GM12878 (cell line): ENCODE data around the gene IDH3G. TPM values are rescaled to one million over a fixed set of nuclear protein-coding genes. Genes with fewer than 3 reads are reported as not detected.

ENCODE experiments used
- ATAC-seq: fragments of 200-7000 bp; cut with Tn5 transposase; 3 replicates; pipeline ENCODE4 v1.9.1; 2020; ENCODE audit warnings: mild to moderate bottlenecking, moderate library complexity
- BruUV-seq: library from RNA; stranded (reverse); fragments of 400-500 nt; replicated peaks from 2 replicates; lab custom pipeline; 2021; lab: Mats Ljungman, UMichigan
- CTCF ChIA-PET: fragments of 300-600 bp; sonication (Branson Sonifier 250); formaldehyde crosslinking; extraction: SDS; loops from one replicate; lab custom pipeline; 2021; ENCODE audit warnings: inconsistent platforms; lab: Yijun Ruan, JAX
- POLR2A ChIA-PET: fragments of 350-600 bp; formaldehyde crosslinking; extraction: SDS; loops from one replicate; lab custom pipeline; 2021; ENCODE audit warnings: inconsistent platforms; lab: Charles Lee
- RAD21 ChIA-PET: fragments of 300-600 bp; sonication (Branson Sonifier 250); formaldehyde crosslinking; loops from one replicate; lab custom pipeline; 2023; ENCODE audit warnings: antibody characterized with exemption; ENCODE audit not compliant: unreplicated experiment; lab: Charles Lee
- SMC1A ChIA-PET: fragments of 300-600 bp; sonication (Branson Sonifier 250); formaldehyde crosslinking; loops from one replicate; lab custom pipeline; 2023; ENCODE audit not compliant: unreplicated experiment, uncharacterized antibody; lab: Charles Lee
- DNase-seq: peaks from one replicate; pipeline ENCODE4 v3.0.0-alpha.2; 2011; ENCODE audit warnings: low read depth, low spot score
- FAIRE-seq: peaks from 3 replicates; lab custom pipeline; 2011; peaks lifted over from hg19 to GRCh38; lab: Jason Lieb, UNC
- H2AFZ ChIP-seq: 2 replicates; pipeline ENCODE4 v1.6.0; 2011; ENCODE audit warnings: low read depth, low read length, control low read depth; ENCODE audit not compliant: control insufficient read depth
- H3K27ac ChIP-seq: 2 replicates; pipeline ENCODE4 v1.5.1; 2011; ENCODE audit warnings: control low read depth; ENCODE audit not compliant: control insufficient read depth, insufficient read depth
- H3K27me3 ChIP-seq, 2 experiments: replicated peaks in 1 of 2; 2 replicates each; pipeline versions ENCODE4 v1.6.0 to v1.6.1; 2011; ENCODE audit warnings: low read length in 1 of 2; ENCODE audit not compliant: control insufficient read depth in 2 of 2, insufficient read depth in 2 of 2
- H3K36me3 ChIP-seq, 2 experiments: 2 replicates each; pipeline ENCODE4 v1.5.1; 2011; ENCODE audit warnings: low read length in 1 of 2; ENCODE audit not compliant: control insufficient read depth in 2 of 2, insufficient read depth in 2 of 2
- H3K4me1 ChIP-seq: 2 replicates; pipeline ENCODE4 v1.6.1; 2011; ENCODE audit warnings: mild to moderate bottlenecking, low read length, moderate library complexity, mixed read lengths; ENCODE audit not compliant: control insufficient read depth, insufficient read depth
- H3K4me2 ChIP-seq: 2 replicates; pipeline ENCODE4 v1.6.0; 2011; ENCODE audit warnings: control low read depth; ENCODE audit not compliant: control insufficient read depth, insufficient read depth
- H3K4me3 ChIP-seq: fragments of 200-600 bp; sonication (generic); 2 replicates; pipeline ENCODE4 v1.5.1; 2016
- H3K79me2 ChIP-seq: 2 replicates; pipeline ENCODE4 v1.6.0; 2011; ENCODE audit warnings: low read length; ENCODE audit not compliant: control insufficient read depth, insufficient read depth
- H3K9ac ChIP-seq: 2 replicates; pipeline ENCODE4 v1.8.0; 2011; ENCODE audit warnings: low read length, control low read depth, mixed read lengths; ENCODE audit not compliant: control insufficient read depth, insufficient read depth
- H3K9me3 ChIP-seq: replicated peaks from 3 replicates; pipeline ENCODE4 v1.5.1; 2011; ENCODE audit warnings: mild to moderate bottlenecking, low read length; ENCODE audit not compliant: control insufficient read depth, insufficient read depth
- H4K20me1 ChIP-seq: 2 replicates; pipeline ENCODE4 v1.6.0; 2011; ENCODE audit not compliant: control insufficient read depth, insufficient read depth
- ATF7 ChIP-seq: fragments of 450-650 bp; IDR thresholded peaks from 2 replicates; pipeline ENCODE4 v1.6.1; 2016; ENCODE audit warnings: low read depth, mild to moderate bottlenecking
- BACH1 ChIP-seq: fragments of 450-650 bp; IDR thresholded peaks from 2 replicates; pipeline ENCODE4 v1.6.1; 2017; ENCODE audit warnings: mild to moderate bottlenecking, borderline replicate concordance
- BCL11A ChIP-seq: IDR thresholded peaks from 2 replicates; pipeline ENCODE4 v1.6.1; 2011; ENCODE audit warnings: low read depth, low read length
- BRCA1 ChIP-seq: IDR thresholded peaks from 2 replicates; pipeline ENCODE4 v1.6.1; 2011; ENCODE audit warnings: low read depth, low read length, improper control_type of control experiment
- CEBPB ChIP-seq, 2 experiments: fragments of 150-350 bp in 1 of 2; IDR thresholded peaks; 2 replicates each; pipeline ENCODE4 v1.6.1; 2012 to 2014; ENCODE audit warnings: low read depth in 2 of 2, low read length in 2 of 2, borderline replicate concordance in 1 of 2, inconsistent platforms in 1 of 2
- DPF2 ChIP-seq: fragments of 450-650 bp; IDR thresholded peaks from 2 replicates; pipeline ENCODE4 v1.6.1; 2017; ENCODE audit warnings: mild to moderate bottlenecking
- EED ChIP-seq: sonication (generic); IDR thresholded peaks from 2 replicates; pipeline ENCODE4 v1.6.1; 2016; ENCODE audit warnings: antibody characterized with exemption, low read depth
- HCFC1 ChIP-seq: fragments of 150-350 bp; IDR thresholded peaks from 2 replicates; pipeline ENCODE4 v1.6.1; 2014; ENCODE audit warnings: low read length
- HDAC2 ChIP-seq: fragments of 200-600 bp; sonication (generic); IDR thresholded peaks from 2 replicates; pipeline ENCODE4 v1.6.1; 2017
- PAX8 ChIP-seq: fragments of 450-650 bp; IDR thresholded peaks from 2 replicates; pipeline ENCODE4 v1.6.1; 2017; ENCODE audit warnings: mild to moderate bottlenecking, moderate library complexity
- POLR2AphosphoS5 ChIP-seq: IDR thresholded peaks from 2 replicates; pipeline ENCODE4 v1.6.1; 2011; ENCODE audit warnings: mild to moderate bottlenecking, low read length, inconsistent platforms
- RAD21 ChIP-seq: IDR thresholded peaks from 2 replicates; pipeline ENCODE4 v1.6.1; 2011; ENCODE audit warnings: mild to moderate bottlenecking, low read depth, low read length, moderate library complexity; ENCODE audit not compliant: insufficient read depth
- SIX5 ChIP-seq: IDR thresholded peaks from 2 replicates; pipeline ENCODE4 v1.6.1; 2011; ENCODE audit warnings: mild to moderate bottlenecking, low read depth, low read length, moderate library complexity; ENCODE audit not compliant: severe bottlenecking
- SMC3 ChIP-seq: IDR thresholded peaks from 2 replicates; pipeline ENCODE4 v1.6.1; 2011; ENCODE audit warnings: low read length, improper control_type of control experiment, borderline replicate concordance
- SRF ChIP-seq, 2 experiments: IDR thresholded peaks; 2 replicates each; pipeline ENCODE4 v1.6.1; 2011; ENCODE audit warnings: low read depth in 2 of 2, low read length in 2 of 2, mild to moderate bottlenecking in 1 of 2, moderate library complexity in 1 of 2
- TBL1XR1 ChIP-seq: IDR thresholded peaks from 2 replicates; pipeline ENCODE4 v1.6.1; 2012; ENCODE audit warnings: low read depth, low read length, improper control_type of control experiment
- WGBS: methylation state at CpG from one replicate; pipeline ENCODE4 v1.1.6; 2016; ENCODE audit warnings: low lambda C conversion rate; ENCODE audit not compliant: insufficient replicate concordance, insufficient coverage; ENCODE audit errors: missing lambda C conversion rate; 5-methylcytosine and 5-hydroxymethylcytosine counted together
- in situ Hi-C: fragments of 300-500 bp; cut with MboI; formaldehyde crosslinking; loops from 9 replicates; pipeline ENCODE4 v1.14.3; 2018; ENCODE audit warnings: mixed read lengths
- intact Hi-C: fragments of 100-400 bp; cut with micrococcal nuclease; formaldehyde crosslinking; loops from one replicate; pipeline ENCODE4 v1.14.2; 2022; ENCODE audit not compliant: unreplicated experiment
- polyA plus RNA-seq, 11 experiments: library from polyadenylated mRNA; depleted of rRNA in 4 of 11; unstranded in 6 of 11; stranded (reverse) in 5 of 11; fragments of >200 nt; fragmentation: Nextera tagmentation in 4 of 11; fragmentation: Illumina TruSeq in 1 of 11; extraction: Ambion mirVana in 4 of 11; extraction: Trizol in 1 of 11; gene quantifications; 1 replicate in 1 of 11; 2 replicates in 10 of 11; pipeline versions ENCODE4 v1.2.1 to v1.2.3, GENCODE V29; 2011 to 2016; ENCODE audit warnings: inconsistent platforms in 2 of 11, missing spikeins in 2 of 11, low read depth in 1 of 11
- total RNA-seq, 4 experiments: library from RNA; depleted of rRNA in 3 of 4; stranded (reverse); fragments of >200 nt in 3 of 4; fragmentation: Illumina TruSeq in 1 of 4; extraction: Trizol in 1 of 4; gene quantifications; 2 replicates each; pipeline versions ENCODE4 v1.2.1 to v1.2.3, GENCODE V29; 2013 to 2021
- TF ChIP-seq, protein P1 (sequence below): fragments of 450-650 bp; IDR thresholded peaks from 2 replicates; pipeline ENCODE4 v1.6.1; 2016; ENCODE audit warnings: mild to moderate bottlenecking, moderate library complexity, borderline replicate concordance
- TF ChIP-seq, protein P2 (sequence below): fragments of 450-650 bp; formaldehyde crosslinking; IDR thresholded peaks from 2 replicates; pipeline ENCODE4 v1.5.0; 2022; ENCODE audit warnings: mild to moderate bottlenecking, missing genetic modification characterization
- TF ChIP-seq, protein P3 (sequence below): IDR thresholded peaks from 2 replicates; pipeline ENCODE4 v1.6.1; 2012; ENCODE audit warnings: low read depth, low read length, improper control_type of control experiment

Gene IDH3G
- total and polyA plus RNA-seq, 10 of the 15 experiments (the other 5 are each of a cell fraction or from before 2014, with no cell fraction given): 26.3 to 102 (median 66.6) TPM

DNA sequence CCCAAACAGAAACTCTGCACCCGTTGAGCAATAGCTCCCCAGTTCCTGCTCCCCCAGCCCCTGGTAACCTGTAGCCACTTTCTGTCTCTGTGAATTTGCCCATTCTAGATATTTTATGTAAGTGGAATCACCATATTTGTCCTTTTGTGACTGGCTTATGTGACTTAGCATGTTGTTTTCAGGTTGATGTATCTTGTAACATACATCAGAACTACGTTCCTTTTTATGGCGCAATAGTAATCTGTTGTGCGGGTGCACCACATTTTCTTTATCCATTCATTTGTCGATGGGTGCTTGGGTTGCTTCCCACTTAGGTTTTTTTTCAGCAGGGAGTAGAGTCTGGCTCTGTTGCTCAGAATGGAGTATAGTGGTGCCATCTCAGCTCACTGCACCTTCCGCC, 42.7 kb upstream of the IDH3G start:
- RAD21 ChIA-PET: no interaction called here
- Histone ChIP-seq H3K36me3 (no peaks in the 10 kb centered on the region), H3K27ac (no peak overlapping the region), H3K79me2 (no peaks in the 10 kb centered on the region), H4K20me1 (no peaks in the 10 kb centered on the region), H3K9me3 (no peaks in the 10 kb centered on the region; the same call in 1 of the 3 replicates), H3K4me2 (no peak overlapping the region), H3K27me3 (no peaks in the 10 kb centered on the region), H2AFZ (no peak overlapping the region), H3K4me3 (no peak overlapping the region), H3K4me1 (no peaks in the 10 kb centered on the region), H3K9ac (no peak overlapping the region)
- no peak for TF ChIP-seq BRCA1
- no peak for TF ChIP-seq EED
- TF ChIP-seq, protein P1, sequence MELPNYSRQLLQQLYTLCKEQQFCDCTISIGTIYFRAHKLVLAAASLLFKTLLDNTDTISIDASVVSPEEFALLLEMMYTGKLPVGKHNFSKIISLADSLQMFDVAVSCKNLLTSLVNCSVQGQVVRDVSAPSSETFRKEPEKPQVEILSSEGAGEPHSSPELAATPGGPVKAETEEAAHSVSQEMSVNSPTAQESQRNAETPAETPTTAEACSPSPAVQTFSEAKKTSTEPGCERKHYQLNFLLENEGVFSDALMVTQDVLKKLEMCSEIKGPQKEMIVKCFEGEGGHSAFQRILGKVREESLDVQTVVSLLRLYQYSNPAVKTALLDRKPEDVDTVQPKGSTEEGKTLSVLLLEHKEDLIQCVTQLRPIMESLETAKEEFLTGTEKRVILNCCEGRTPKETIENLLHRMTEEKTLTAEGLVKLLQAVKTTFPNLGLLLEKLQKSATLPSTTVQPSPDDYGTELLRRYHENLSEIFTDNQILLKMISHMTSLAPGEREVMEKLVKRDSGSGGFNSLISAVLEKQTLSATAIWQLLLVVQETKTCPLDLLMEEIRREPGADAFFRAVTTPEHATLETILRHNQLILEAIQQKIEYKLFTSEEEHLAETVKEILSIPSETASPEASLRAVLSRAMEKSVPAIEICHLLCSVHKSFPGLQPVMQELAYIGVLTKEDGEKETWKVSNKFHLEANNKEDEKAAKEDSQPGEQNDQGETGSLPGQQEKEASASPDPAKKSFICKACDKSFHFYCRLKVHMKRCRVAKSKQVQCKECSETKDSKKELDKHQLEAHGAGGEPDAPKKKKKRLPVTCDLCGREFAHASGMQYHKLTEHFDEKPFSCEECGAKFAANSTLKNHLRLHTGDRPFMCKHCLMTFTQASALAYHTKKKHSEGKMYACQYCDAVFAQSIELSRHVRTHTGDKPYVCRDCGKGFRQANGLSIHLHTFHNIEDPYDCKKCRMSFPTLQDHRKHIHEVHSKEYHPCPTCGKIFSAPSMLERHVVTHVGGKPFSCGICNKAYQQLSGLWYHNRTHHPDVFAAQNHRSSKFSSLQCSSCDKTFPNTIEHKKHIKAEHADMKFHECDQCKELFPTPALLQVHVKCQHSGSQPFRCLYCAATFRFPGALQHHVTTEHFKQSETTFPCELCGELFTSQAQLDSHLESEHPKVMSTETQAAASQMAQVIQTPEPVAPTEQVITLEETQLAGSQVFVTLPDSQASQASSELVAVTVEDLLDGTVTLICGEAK: no peak
- TF ChIP-seq, protein P2, sequence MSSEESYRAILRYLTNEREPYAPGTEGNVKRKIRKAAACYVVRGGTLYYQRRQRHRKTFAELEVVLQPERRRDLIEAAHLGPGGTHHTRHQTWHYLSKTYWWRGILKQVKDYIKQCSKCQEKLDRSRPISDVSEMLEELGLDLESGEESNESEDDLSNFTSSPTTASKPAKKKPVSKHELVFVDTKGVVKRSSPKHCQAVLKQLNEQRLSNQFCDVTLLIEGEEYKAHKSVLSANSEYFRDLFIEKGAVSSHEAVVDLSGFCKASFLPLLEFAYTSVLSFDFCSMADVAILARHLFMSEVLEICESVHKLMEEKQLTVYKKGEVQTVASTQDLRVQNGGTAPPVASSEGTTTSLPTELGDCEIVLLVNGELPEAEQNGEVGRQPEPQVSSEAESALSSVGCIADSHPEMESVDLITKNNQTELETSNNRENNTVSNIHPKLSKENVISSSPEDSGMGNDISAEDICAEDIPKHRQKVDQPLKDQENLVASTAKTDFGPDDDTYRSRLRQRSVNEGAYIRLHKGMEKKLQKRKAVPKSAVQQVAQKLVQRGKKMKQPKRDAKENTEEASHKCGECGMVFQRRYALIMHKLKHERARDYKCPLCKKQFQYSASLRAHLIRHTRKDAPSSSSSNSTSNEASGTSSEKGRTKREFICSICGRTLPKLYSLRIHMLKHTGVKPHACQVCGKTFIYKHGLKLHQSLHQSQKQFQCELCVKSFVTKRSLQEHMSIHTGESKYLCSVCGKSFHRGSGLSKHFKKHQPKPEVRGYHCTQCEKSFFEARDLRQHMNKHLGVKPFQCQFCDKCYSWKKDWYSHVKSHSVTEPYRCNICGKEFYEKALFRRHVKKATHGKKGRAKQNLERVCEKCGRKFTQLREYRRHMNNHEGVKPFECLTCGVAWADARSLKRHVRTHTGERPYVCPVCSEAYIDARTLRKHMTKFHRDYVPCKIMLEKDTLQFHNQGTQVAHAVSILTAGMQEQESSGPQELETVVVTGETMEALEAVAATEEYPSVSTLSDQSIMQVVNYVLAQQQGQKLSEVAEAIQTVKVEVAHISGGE (CRISPR knock-in tag): no peak
- no peak for TF ChIP-seq BACH1
- TF ChIP-seq RAD21: no peak
- no peak for TF ChIP-seq SIX5
- TF ChIP-seq, protein P3, sequence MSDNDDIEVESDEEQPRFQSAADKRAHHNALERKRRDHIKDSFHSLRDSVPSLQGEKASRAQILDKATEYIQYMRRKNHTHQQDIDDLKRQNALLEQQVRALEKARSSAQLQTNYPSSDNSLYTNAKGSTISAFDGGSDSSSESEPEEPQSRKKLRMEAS: no peak
- TF ChIP-seq PAX8: no peak
- no peak for TF ChIP-seq SMC3
- TF ChIP-seq CEBPB (IDR thresholded peaks at IDR 0.05; ENCODE audit: borderline replicate concordance in 1 of 2, low read depth in 2 of 2, low read length in 2 of 2): no peak
- TF ChIP-seq TBL1XR1: no peak
- TF ChIP-seq POLR2AphosphoS5: no peak
- TF ChIP-seq DPF2: no peak
- TF ChIP-seq BCL11A: no peak
- TF ChIP-seq HDAC2: no peak
- no peak for TF ChIP-seq SRF (IDR thresholded peaks at IDR 0.05; ENCODE audit: low read depth in 2 of 2, low read length in 2 of 2)
- no peak for TF ChIP-seq HCFC1
- no peak for TF ChIP-seq ATF7
- ATAC-seq: no peak
- in situ Hi-C loops: no loop called here
- 63% methylated on average over 6 of the region's 6 CpGs for WGBS
- DNase-seq: no peak
- no TSS peak for BruUV-seq
- CTCF ChIA-PET: no interaction called here
- intact Hi-C loops: no loop called here
- POLR2A ChIA-PET: interaction anchor here (0.5 kb wide), 1 partner anchor 63 kb away, joined by 3 read pairs; no protein-coding TSS in a partner anchor
- SMC1A ChIA-PET: no interaction called here
- no peak for FAIRE-seq
